ENCODE measurements around the gene KCNQ1OT1. TPM values are rescaled to one million over a fixed set of nuclear protein-coding genes. Genes with fewer than 3 reads are reported as not detected.

Gene KCNQ1OT1
- polyA plus RNA-seq, 1 of the 3 experiments (the other 2 are of a cell fraction): 0.03 TPM

GRCh38 chr11:2558861-2559526 is 140.8 kb downstream of the KCNQ1OT1 start:
- POLR2A ChIA-PET: no interaction called here
- H3K9me3 ChIP-seq: no peaks in the 10 kb centered on the region
- no peak for TF ChIP-seq NFIC (IDR thresholded peaks at IDR 0.05; ENCODE audit: borderline replicate concordance)
- no peak for TF ChIP-seq RXRA (IDR thresholded peaks at IDR 0.05; ENCODE audit: borderline replicate concordance, low read depth)
- no peak for TF ChIP-seq SMC3 (IDR thresholded peaks at IDR 0.05; ENCODE audit: low read depth, low read length)
- no peak overlapping the region for H2AFZ ChIP-seq (ENCODE audit: low read depth)
- H3K4me1 ChIP-seq (ENCODE audit: control insufficient read depth in 1 of 2, insufficient read depth in 2 of 2, low read depth in 1 of 2, low read length in 1 of 2): no peaks in the 10 kb centered on the region
- no peaks in the 10 kb centered on the region for H3F3A ChIP-seq (replicated peaks; ENCODE audit: insufficient read depth)
- H3K36me3 ChIP-seq (replicated peaks in 1 of 2; ENCODE audit: control insufficient read depth in 1 of 2, insufficient read depth in 2 of 2, low read length in 1 of 2): no peaks in the 10 kb centered on the region
- DNase-seq: no peak
- CTCF ChIA-PET: interaction anchor here (1.0 to 2.2 kb wide), 2 partner anchors 26 to 329 kb away, joined by 3 to 6 read pairs; no protein-coding TSS in a partner anchor
- H3K27me3 ChIP-seq (ENCODE audit: insufficient read depth): no peaks in the 10 kb centered on the region
- no peak overlapping the region for H3K4me3 ChIP-seq (ENCODE audit: low read depth in 2 of 2, low read length in 1 of 2)
- no peaks in the 10 kb centered on the region for H3K79me2 ChIP-seq (ENCODE audit: insufficient read depth)
- H3K9me2 ChIP-seq: no peaks in the 10 kb centered on the region
- H3K9ac ChIP-seq: no peak overlapping the region
- 63% methylated on average over 6 of the region's 13 CpGs for WGBS (ENCODE audit: low lambda C conversion rate)
- no peaks in the 10 kb centered on the region for H4K20me1 ChIP-seq (ENCODE audit: insufficient read depth)
- H3K4me2 ChIP-seq: no peak overlapping the region
- H3K27ac ChIP-seq (ENCODE audit: low read depth in 2 of 2, low read length in 1 of 2): no peak overlapping the region

GRCh38 chr11:2558397-2558796 is 141.4 kb downstream of the KCNQ1OT1 start:
- no peaks in the 10 kb centered on the region for H3K79me2 ChIP-seq (ENCODE audit: insufficient read depth)
- CTCF ChIA-PET: interaction anchor here (1.0 to 2.2 kb wide), 2 partner anchors 25 to 329 kb away, joined by 3 to 6 read pairs; no protein-coding TSS in a partner anchor

More at GRCh38 chr11:2558397-2558796, 141.4 kb downstream of the KCNQ1OT1 start:
- no peaks in the 10 kb centered on the region for H3K27me3 ChIP-seq (ENCODE audit: insufficient read depth)
- H3K9ac ChIP-seq: no peak overlapping the region
- H3K9me2 ChIP-seq: no peaks in the 10 kb centered on the region
- TF ChIP-seq RXRA (IDR thresholded peaks at IDR 0.05; ENCODE audit: borderline replicate concordance, low read depth) (no peak), YY1 (IDR thresholded peaks at IDR 0.05; ENCODE audit: low read depth) (no peak), SIN3A (IDR thresholded peaks at IDR 0.05; ENCODE audit: borderline replicate concordance, low read depth, low read length) (no peak), FOXM1 (IDR thresholded peaks at IDR 0.05; ENCODE audit: low read depth) (no peak), PBX3 (IDR thresholded peaks at IDR 0.05) (no peak), ZBTB33 (IDR thresholded peaks at IDR 0.05; ENCODE audit: borderline replicate concordance, low read depth) (no peak), CHD2 (IDR thresholded peaks at IDR 0.05; ENCODE audit: low read length, partially characterized antibody) (no peak), RAD21 (IDR thresholded peaks at IDR 0.05; ENCODE audit: low read length) (no peak), TCF12 (IDR thresholded peaks at IDR 0.05) (no peak), CTCF (IDR thresholded peaks at IDR 0.05) (no peak), GATA2 (CRISPR knock-in tag; IDR thresholded peaks at IDR 0.05) (no peak), EZH2phosphoT487 (IDR thresholded peaks at IDR 0.05; ENCODE audit: borderline replicate concordance, low read depth) (no peak), GABPA (IDR thresholded peaks at IDR 0.05; ENCODE audit: low read depth) (no peak), POLR2AphosphoS5 (IDR thresholded peaks at IDR 0.05; ENCODE audit: low read depth, low read length) (no peak)
- TF ChIP-seq, protein P1, sequence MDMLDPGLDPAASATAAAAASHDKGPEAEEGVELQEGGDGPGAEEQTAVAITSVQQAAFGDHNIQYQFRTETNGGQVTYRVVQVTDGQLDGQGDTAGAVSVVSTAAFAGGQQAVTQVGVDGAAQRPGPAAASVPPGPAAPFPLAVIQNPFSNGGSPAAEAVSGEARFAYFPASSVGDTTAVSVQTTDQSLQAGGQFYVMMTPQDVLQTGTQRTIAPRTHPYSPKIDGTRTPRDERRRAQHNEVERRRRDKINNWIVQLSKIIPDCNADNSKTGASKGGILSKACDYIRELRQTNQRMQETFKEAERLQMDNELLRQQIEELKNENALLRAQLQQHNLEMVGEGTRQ (IDR thresholded peaks at IDR 0.05; ENCODE audit: borderline replicate concordance, low read depth, low read length): no peak
- TF ChIP-seq, protein P2, sequence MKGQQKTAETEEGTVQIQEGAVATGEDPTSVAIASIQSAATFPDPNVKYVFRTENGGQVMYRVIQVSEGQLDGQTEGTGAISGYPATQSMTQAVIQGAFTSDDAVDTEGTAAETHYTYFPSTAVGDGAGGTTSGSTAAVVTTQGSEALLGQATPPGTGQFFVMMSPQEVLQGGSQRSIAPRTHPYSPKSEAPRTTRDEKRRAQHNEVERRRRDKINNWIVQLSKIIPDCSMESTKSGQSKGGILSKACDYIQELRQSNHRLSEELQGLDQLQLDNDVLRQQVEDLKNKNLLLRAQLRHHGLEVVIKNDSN (IDR thresholded peaks at IDR 0.05; ENCODE audit: borderline replicate concordance, low read depth): no peak
- H3K36me3 ChIP-seq (replicated peaks in 1 of 2; ENCODE audit: control insufficient read depth in 1 of 2, insufficient read depth in 2 of 2, low read length in 1 of 2): no peaks in the 10 kb centered on the region
- H3K9me3 ChIP-seq: no peaks in the 10 kb centered on the region
- no peak overlapping the region for H3K4me2 ChIP-seq
- H3F3A ChIP-seq (replicated peaks; ENCODE audit: insufficient read depth): no peaks in the 10 kb centered on the region
- no peaks in the 10 kb centered on the region for H4K20me1 ChIP-seq (ENCODE audit: insufficient read depth)
- POLR2A ChIA-PET: no interaction called here
- no peak overlapping the region for H3K4me3 ChIP-seq (ENCODE audit: low read depth in 2 of 2, low read length in 1 of 2)
- no peak overlapping the region for H2AFZ ChIP-seq (ENCODE audit: low read depth)
- H3K27ac ChIP-seq (ENCODE audit: low read depth in 2 of 2, low read length in 1 of 2): no peak overlapping the region
- 0% methylated on average over 1 of the region's 17 CpGs for WGBS (ENCODE audit: low lambda C conversion rate)
- H3K4me1 ChIP-seq (ENCODE audit: control insufficient read depth in 1 of 2, insufficient read depth in 2 of 2, low read depth in 1 of 2, low read length in 1 of 2): no peaks in the 10 kb centered on the region
- DNase-seq: no peak

Data from SK-N-SH (cell line).